Lung (tissue), 12 donors: Measurements from ENCODE around the gene KLF11. TPM values are rescaled to one million over a fixed set of nuclear protein-coding genes. Genes with fewer than 3 reads are reported as not detected.

Experiments used
- ATAC-seq: fragments of 200-7000 bp; cut with Tn5 transposase; one replicate; pipeline ENCODE4 v1.9.1; 2020; ENCODE audit warnings: moderate number of reproducible peaks; ENCODE audit not compliant: insufficient read depth, low FRiP score
- DNase-seq, 3 donors: peaks; one replicate each; pipeline ENCODE4 v3.0.0-alpha.2; 2013 to 2017
- H3K27ac ChIP-seq, 2 donors: one replicate each; pipeline ENCODE4 v1.5.1; 2013; ENCODE audit warnings: mild to moderate bottlenecking in 2 of 2, moderate library complexity in 2 of 2, control low read depth in 1 of 2, inconsistent platforms in 1 of 2, low read depth in 1 of 2, low read length in 1 of 2
- H3K27me3 ChIP-seq, 3 donors: one replicate each; pipeline ENCODE4 v1.5.1; 2013; ENCODE audit warnings: low read length in 2 of 3; ENCODE audit not compliant: control insufficient read depth in 3 of 3, insufficient read depth in 3 of 3
- H3K36me3 ChIP-seq, 4 donors: one replicate each; pipeline ENCODE4 v1.5.1; 2013; ENCODE audit warnings: low read length in 4 of 4, mild to moderate bottlenecking in 1 of 4, moderate library complexity in 1 of 4; ENCODE audit not compliant: control insufficient read depth in 4 of 4, insufficient read depth in 4 of 4
- H3K4me1 ChIP-seq, 5 donors: one replicate each; pipeline ENCODE4 v1.5.1; 2013; ENCODE audit warnings: low read length in 5 of 5, mild to moderate bottlenecking in 2 of 5, moderate library complexity in 1 of 5; ENCODE audit not compliant: control insufficient read depth in 5 of 5, insufficient read depth in 5 of 5
- H3K4me3 ChIP-seq: one replicate; pipeline ENCODE4 v1.5.1; 2013; ENCODE audit warnings: mild to moderate bottlenecking, control low read depth, moderate library complexity
- H3K9ac ChIP-seq, 2 donors: one replicate each; pipeline ENCODE4 v1.5.1; 2013; ENCODE audit warnings: low read length in 2 of 2, control low read depth in 1 of 2; ENCODE audit not compliant: insufficient read depth in 1 of 2
- H3K9me3 ChIP-seq, 4 donors: one replicate each; pipeline ENCODE4 v1.5.1; 2013; ENCODE audit warnings: low read length in 3 of 4, mild to moderate bottlenecking in 1 of 4, moderate library complexity in 1 of 4; ENCODE audit not compliant: control insufficient read depth in 4 of 4, insufficient read depth in 3 of 4
- WGBS, 2 donors: extraction: QIAGEN DNeasy Blood & Tissue Kit; methylation state at CpG; one replicate each; pipeline ENCODE4 v1.1.7; 2013; 5-methylcytosine and 5-hydroxymethylcytosine counted together
- polyA plus RNA-seq, 2 donors: library from polyadenylated mRNA; stranded (reverse); fragments of 200-250 nt; gene quantifications; one replicate each; pipeline ENCODE4 v1.2.1, GENCODE V29; 2013
- total RNA-seq, 2 donors: library from RNA; depleted of rRNA in 1 of 2; stranded (reverse); fragments of >200 nt in 1 of 2; gene quantifications; one replicate each; pipeline ENCODE4 v1.2.1, GENCODE V29; 2014 to 2021
- TF ChIP-seq, protein P1 (sequence below): IDR thresholded peaks from 2 replicates; pipeline ENCODE4 v1.5.1; 2012; ENCODE audit warnings: mild to moderate bottlenecking; ENCODE audit errors: control extremely low read depth, extremely low read depth
- donor health status: control.
- donor health status: control.
- donor health status: Bipolar disorder and iron deficiency.
- donor health status: healthy.
- donor health status: DM: yes; HTN: yes; CAD: no.

KLF11 gene
- total and polyA plus RNA-seq, 4 donors, result 7.4 to 21.8 (median 17.3) TPM

DNA sequence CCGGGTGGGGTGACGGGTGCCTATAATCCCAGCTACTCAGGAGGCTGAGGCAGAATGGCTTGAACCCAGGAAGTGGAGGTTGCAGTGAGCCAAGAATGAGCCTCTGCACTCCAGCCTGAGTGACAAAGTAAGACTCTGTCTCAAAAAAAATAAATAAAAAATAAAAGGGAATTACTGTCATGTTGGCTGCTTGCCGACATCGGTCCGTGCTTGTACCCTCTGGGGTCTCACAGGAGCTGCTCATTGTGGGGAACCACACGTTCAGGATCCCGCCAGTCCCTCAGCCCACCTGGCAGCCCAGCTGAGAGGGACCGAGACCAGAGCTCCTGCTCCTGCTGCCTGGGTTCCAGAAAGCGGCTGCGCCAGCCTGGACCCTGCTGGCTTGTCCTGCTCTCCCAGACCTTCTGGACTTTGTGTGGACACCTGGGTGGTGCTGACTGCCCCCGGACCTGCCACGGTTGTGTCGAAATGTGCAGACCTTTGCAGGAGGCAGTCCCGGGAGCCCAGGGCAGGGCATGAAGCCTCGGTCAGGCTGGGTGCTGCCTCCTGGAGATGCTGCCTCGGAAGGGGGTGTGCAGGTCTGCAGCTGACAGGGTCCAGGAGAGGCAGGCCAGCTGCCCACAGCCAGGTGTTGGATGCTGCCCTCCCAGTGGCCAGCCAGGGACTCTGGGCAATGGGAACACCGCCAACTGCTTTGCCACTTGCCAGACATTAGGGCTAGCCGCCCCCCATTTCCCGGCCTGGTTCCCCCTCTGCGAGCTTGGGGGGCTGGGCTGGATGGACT is 16.4 kb downstream of the KLF11 start:
- H3K4me3 ChIP-seq, result no peak overlapping the region
- H3K27me3 ChIP-seq, result no peaks in the 10 kb centered on the region
- H3K9me3 ChIP-seq, result peaks cover 0 to 2% (median 0%) of the 10 kb centered on the region in 4 donors
- TF ChIP-seq, protein P1, sequence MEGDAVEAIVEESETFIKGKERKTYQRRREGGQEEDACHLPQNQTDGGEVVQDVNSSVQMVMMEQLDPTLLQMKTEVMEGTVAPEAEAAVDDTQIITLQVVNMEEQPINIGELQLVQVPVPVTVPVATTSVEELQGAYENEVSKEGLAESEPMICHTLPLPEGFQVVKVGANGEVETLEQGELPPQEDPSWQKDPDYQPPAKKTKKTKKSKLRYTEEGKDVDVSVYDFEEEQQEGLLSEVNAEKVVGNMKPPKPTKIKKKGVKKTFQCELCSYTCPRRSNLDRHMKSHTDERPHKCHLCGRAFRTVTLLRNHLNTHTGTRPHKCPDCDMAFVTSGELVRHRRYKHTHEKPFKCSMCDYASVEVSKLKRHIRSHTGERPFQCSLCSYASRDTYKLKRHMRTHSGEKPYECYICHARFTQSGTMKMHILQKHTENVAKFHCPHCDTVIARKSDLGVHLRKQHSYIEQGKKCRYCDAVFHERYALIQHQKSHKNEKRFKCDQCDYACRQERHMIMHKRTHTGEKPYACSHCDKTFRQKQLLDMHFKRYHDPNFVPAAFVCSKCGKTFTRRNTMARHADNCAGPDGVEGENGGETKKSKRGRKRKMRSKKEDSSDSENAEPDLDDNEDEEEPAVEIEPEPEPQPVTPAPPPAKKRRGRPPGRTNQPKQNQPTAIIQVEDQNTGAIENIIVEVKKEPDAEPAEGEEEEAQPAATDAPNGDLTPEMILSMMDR, result no peak
- H3K4me1 ChIP-seq, result peaks cover 0 to 35% (median 7%) of the 10 kb centered on the region in 5 donors
- no peak overlapping the region for H3K9ac ChIP-seq
- ATAC-seq (no peak), DNase-seq (no peak)
- peaks cover 0 to 10% (median 1%) of the 10 kb centered on the region in 4 donors for H3K36me3 ChIP-seq
- 90 to 91% methylated on average over 20 of the region's 20 CpGs for WGBS, 2 donors
- no peak overlapping the region for H3K27ac ChIP-seq

DNA sequence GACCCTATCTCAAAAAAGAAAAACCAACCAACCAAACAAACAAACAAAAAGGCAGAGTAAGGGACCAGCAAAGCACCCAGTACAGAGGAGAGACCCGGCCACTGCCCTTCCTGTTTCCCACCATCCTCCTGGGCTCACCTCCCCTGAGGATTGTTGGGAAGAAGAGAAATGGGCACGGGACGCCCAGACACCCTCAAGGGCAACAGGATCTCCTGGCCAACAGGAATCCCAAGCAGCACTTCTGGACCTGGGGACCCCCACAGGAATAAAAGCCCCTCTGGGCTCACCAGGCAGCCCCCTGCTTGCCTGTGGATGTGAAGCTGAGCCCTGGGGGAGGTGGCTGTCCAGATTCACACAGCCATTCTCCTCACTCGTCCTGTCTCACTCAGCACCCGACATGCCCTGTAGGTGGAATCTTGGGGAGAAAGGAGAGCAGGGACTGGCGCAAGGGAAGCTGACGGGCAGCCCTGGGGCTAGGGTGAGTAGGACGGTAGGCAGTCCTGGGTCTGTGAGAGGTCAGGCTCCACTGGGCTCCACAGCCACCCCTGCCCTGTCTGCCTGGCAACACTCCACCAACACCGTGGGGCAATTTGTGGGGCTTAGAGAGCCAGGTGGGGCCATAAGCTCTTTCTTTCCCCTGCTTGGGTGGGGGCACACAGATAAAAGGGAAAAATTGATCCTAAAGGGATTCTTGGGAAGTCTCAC is 18.0 kb downstream of the KLF11 start:
- ATAC-seq (no peak), DNase-seq (no peak)

DNA sequence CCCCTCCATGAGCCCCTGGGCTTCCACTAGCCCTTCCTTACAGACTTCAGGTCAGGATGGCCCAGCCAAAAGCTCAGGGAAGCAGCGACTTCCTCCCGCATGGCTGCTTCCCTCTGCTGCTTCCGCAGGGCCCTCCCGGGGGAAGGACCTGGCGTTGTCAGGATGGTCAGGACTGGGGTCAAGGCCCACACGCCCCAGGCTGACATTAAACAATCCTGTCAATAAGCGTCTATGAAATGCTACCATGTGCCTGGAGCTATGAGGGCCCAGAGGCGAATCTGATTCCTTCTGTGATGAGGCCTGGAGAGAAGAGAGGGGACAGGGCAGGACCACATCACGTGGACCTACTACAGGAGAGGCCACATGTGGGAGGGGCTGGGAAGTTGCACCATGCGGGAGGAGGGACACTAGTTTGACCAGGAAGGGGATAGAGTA is 19.6 kb downstream of the KLF11 start:
- ATAC-seq (no peak), DNase-seq (no peak)
- H3K4me1 ChIP-seq, result peaks cover 0 to 16% (median 2%) of the 10 kb centered on the region in 5 donors
- no peak overlapping the region for H3K9ac ChIP-seq
- TF ChIP-seq, protein P1, result no peak
- H3K4me3 ChIP-seq, result no peak overlapping the region
- no peaks in the 10 kb centered on the region for H3K36me3 ChIP-seq
- 72 to 81% methylated on average over 10 of the region's 10 CpGs for WGBS, 2 donors
- no peak overlapping the region for H3K27ac ChIP-seq
- no peaks in the 10 kb centered on the region for H3K27me3 ChIP-seq
- peaks cover 0 to 3% (median 0%) of the 10 kb centered on the region in 4 donors for H3K9me3 ChIP-seq

More for the DNA sequence above, 18.0 kb downstream of the KLF11 start:
- Histone ChIP-seq H3K4me3 (no peak overlapping the region), H3K27me3 (no peaks in the 10 kb centered on the region), H3K36me3 (no peaks in the 10 kb centered on the region), H3K9ac (no peak overlapping the region), H3K27ac (no peak overlapping the region), H3K9me3 (no peaks in the 10 kb centered on the region), H3K4me1 (peaks cover 0 to 31% (median 6%) of the 10 kb centered on the region in 5 donors)
- TF ChIP-seq, protein P1, result no peak
- WGBS, 2 donors, result 88 to 93% methylated on average over 9 of the region's 9 CpGs
